Ecto neural progenitor cell (in vitro differentiated cells): ENCODE measurements around the gene COL23A1.
"Not testable (repeated sequence)": the region's sequence is repeated elsewhere in the genome, so short reads cannot be mapped to it uniquely, and the experiment has no call there.

Experiments
- DNase-seq: peaks from one replicate; pipeline ENCODE4 v3.0.0-alpha.2; 2018; ENCODE audit warnings: low spot score

The COL23A1 gene

GRCh38 chr5:178378527-178379484, 211.4 kb downstream of the COL23A1 start:
- DNase-seq = no peak

- DNase-seq = no peak
Measured at GRCh38 chr5:178377583-178378270, 212.5 kb downstream of the COL23A1 start.

DNA sequence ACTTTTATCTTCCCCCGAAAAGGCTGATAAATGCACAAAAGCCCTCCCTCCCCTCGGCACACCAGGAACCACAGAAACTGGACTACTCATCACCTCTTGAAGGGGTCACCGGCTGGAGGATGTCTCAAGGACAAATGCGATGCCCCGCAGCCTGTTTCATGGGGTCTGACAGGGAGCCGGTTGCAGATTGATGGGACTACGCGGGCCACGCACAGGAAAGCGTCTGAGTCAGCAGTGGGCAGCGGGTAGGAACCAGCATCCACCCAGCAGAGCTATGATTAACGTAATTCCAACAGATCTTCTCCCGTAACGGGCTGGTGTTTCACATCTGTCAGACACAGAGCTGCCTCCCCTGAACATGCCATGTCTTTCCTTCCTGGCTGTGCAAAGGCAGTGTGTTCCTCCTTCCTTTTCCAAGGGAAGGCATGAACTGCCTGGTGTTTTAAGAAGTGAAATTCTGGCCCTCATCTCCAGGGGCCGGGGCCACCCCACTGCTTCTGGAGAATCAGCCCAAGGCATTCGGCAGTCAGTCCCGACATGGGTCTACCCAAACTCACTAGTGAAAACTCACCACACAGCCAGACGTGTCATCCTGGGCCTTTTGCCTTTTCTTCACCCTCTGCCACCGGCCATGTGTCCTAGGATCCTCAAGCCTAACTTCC, 213.1 kb downstream of the COL23A1 start:
- no peak for DNase-seq

DNA sequence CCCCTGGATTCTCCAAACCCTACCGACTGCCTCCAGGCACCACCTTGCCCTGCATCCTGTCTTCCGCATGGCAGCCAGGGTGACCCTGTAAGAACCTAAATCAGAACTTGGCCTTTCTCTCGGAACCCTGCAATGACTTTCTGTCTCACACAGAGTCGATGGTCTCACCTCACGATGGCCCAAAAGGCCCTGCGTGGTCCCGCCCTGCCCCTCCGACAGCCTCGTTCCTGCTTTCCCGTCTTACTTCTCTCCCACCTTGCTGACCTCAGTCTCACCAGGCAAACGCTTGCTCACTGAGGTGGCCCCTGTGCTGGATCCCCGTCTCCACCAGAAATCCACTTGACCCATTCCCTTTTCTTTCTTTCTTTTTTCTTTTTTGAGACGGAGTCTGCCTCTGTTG, 214.8 kb downstream of the COL23A1 start:
- DNase-seq = no peak

DNA sequence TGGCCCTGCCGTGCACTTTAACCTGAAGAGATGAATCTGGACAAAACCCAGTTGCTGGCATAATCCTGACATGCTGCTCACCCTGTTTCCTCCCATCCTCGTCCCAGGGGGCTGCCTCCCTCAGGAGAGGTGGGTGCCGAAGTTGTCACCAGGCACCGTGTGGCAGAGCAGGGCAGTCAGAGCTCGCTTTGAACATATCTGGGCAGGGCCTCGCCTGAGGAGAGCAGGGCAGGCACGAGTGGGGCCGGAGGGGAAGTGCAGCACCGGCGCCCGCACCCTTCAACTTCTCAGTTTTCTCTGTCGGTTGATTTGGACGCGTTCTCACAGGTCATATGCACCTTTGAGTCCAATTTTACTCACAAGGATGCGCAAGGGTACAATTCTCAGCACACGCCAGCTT, 216.5 kb downstream of the COL23A1 start:
- no peak for DNase-seq

- no peak for DNase-seq
Measured at GRCh38 chr5:178372142-178372571, 218.0 kb downstream of the COL23A1 start.

DNA sequence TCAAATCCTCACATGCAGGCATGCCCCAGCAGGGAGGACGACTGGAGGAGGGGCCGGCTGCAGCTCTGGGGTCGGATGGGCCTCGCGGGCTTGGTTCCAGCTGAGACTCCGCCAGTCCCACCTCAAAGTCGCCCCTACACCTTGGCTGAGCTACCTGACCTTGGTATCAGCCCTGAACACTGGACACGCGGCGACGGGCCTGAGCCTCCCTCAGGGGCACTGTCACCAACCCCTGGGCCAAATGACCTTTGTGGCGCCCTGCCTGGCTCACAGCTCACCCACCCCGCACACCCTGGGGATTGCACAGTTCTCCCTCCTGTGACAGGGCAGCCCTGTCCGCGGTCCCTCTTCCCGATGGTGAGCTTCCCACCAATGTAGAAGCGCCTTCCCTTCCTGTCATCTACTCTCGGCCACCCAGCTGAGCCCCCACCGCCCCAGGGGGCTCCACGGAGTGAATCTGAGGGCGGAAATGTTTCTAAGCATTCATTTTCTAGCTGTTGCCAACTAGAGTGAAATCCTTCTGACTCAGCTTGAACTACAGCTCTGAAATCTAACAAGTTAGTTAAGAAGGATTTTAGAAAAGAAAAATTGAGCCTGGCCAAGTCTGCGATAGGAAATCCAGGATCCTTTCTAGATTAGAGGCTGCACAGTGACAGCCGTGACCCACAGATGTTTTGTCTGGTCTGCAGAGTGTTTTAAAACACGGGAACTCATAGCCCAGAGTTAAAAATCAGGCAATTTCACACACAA, 218.7 kb downstream of the COL23A1 start:
- DNase-seq = no peak

DNA sequence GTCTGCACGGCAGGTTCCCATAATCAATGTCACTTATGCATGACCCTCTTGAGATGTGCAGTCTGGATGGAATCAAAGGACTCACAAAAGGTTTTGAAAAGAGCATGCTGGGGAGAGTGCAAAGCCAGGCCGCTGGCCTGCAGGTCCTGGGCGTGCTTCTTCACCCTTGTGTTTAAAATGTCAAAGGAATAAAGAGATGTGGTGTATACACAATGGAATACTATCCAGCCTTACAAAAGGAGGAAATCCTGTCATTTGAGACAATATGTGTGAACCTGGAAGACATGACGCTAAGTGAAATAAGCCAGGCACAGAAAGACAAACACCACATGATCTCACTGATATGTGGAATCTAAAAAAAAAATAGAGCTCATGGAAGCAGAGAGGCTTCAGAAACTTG, 220.1 kb downstream of the COL23A1 start:
- no peak for DNase-seq

DNA sequence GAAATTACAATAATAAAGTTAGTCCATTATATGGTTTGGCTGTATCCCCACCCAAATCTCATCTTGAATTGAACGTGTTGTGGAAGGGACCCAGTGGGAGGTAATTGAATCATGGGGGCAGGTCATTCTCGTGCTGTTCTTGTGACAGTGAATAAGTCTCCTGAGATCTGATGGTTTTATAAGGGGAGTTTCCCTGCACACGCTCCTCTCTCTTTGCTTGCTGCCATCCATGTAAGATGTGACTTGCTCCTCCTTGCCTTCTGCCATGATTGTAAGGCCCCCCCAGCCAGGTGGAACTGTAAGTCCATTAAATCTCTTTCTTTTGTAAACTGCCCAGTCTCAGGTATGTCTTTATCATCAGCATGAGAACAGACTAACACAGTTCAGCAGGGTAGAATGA, 220.7 kb downstream of the COL23A1 start:
- DNase-seq = not testable (repeated sequence)

GRCh38 chr5:178368716-178369300, 221.4 kb downstream of the COL23A1 start:
- no peak for DNase-seq

DNA sequence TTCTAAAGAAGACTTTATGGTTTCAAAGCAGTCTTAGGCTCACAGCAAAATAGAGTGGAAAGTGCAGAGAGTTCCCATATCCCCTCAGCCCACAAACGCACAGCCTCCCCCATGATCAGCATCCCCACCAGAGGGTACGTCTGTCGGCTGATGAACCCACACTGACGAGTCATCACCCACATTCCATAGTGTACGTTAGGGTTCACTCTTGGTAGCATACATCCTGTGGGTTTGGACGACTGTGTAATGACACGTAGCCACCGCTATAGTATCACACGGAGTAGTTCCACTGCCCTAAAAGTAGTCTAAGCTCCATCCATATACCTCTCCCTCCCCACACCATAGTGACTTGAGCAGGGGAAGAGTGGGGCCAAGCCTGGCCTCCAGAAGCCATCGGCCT, 221.9 kb downstream of the COL23A1 start:
- DNase-seq = no peak

GRCh38 chr5:178367736-178368120, 222.5 kb downstream of the COL23A1 start:
- DNase-seq = no peak

- DNase-seq = no peak
Measured at GRCh38 chr5:178366998-178367735, 223.0 kb downstream of the COL23A1 start.

DNA sequence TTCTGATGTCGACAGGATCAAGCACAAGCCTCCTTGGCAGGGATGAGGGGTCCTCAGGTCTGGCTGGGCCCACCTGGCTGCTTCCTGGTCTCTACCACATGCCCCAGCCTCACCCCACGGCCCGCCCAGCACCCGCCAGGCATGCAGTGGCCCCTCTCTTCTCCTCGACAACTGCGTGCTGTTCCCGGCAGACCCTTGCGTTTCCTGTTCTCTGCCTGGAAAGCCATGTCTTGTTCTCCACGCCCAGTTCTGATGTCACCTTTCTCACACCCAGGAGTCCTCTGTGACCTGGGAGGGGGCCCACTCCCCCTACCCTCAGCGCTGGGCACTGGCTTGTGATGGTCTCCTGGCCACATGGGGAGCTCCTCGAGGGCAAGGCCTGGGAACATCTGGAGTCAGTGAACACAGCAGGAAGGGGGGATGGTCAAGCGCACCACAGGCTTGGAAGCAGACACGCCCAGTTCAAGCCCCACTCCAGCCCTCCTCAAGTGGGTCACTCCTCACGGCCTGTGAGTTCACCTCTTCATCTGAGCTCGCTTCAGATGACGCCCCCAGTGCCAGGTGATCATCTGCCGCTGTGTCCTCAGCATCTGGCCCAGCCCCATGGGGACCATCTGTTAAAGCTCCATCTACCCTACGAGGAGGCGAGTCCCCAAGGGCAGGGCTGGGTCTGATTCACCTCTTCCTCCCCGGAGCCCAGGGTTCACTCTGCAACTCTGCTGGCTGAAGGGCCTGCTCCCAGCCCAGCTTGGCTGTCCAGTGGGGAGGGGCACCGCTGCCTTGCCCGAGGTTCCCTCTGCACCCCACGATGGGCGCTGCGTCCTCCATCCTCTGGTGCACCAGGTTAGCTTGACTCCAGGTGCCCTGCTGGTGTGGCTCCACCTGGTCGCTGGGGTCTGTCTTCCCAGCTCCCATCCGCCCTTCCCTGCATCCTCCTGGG, 224.4 kb downstream of the COL23A1 start:
- DNase-seq = no peak

- DNase-seq = no peak
Measured at GRCh38 chr5:178364326-178364675, 225.9 kb downstream of the COL23A1 start.

DNA sequence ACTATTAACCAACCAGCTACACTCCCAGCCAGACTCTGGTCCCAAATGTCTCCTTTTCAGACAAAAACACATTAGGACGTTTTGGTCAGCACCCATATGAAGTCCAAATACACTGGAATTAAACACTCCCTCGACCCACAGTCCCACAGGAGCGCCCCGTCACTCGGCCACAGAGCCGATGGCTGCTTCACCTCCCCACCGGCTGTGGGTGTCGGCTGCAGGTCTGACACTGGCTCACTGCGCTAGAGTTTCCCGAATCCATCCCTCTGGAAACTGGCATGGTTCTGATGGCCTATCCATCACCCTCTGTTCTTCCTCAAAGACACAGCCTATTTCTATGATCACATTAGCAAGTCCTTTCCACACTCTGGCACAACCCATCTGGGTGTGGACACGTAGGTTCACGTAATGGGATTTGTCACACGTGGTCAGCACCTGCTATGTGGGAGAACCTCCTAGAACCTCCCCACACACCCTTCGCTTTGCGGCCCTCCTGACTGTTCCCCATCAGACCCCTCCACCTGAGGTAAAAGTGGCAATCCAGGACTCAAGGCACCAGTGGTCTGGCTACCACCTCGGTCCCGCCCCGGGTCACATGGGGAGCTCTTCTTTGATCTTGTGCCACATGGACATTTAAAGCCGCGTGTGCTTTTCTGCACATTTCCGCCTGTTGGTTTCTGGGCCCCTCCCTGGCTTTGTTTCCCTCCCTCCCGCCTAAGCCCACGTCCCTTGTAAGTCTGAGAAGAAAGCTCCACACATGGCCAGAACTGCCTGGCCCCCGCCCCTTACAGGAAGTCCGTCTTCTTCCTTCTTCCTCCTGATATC, 226.5 kb downstream of the COL23A1 start:
- no peak for DNase-seq

GRCh38 chr5:178361657-178362445, 228.3 kb downstream of the COL23A1 start:
- no peak for DNase-seq

- DNase-seq = no peak
Measured at GRCh38 chr5:178360926-178361235, 229.3 kb downstream of the COL23A1 start.
